ENCODE data around the gene NDUFB10. TPM values are rescaled to one million over a fixed set of nuclear protein-coding genes. Genes with fewer than 3 reads are reported as not detected.

Gene NDUFB10
- total RNA-seq, 4 donors from 2014 or later: 172 to 215 (median 189) TPM

DNA sequence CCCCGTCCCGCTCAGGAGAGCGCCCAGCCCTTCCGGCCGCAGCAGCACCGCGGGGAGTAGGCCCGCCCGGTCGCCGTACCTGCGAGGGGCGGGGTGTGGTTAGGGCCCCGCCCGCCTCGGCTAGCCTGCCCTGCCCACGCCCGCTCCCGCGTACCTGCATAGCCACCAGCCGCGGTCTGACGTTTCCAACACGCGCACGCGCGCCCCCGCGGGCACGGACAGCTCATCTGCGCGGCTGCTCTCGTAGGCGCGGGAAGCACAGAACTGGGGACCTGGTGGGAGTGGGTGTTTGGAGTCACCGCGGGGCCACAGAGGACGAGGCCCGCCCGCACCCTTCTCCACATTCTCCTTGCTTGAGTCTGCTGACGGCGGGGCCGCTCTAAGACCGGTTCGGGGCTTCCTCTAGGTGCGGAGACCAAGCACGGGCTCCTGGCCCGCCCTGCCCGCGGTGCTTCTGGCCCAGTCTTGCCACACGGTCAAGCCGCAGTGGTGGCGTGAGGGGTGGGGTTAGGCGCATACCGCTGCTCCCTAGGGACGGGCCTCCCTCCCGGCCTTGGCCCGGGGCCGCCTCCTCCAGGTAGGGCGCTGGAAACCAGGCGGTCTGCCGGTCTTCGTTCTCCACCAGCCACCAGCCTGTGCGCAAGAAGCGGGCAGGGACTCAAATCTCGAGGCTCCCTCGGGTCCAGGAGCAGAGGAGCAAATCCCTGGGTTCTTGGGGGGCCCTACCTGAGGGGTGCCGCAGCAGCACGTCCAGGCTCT, 20.1 kb downstream of the NDUFB10 start:
- peak overlapping the region; percentile 36 to 50 (median 44) for H3K4me3 ChIP-seq
- intact Hi-C loops (cut with DNase I): no loop called here
- no peak for DNase-seq
- H3K36me3 ChIP-seq: peaks cover 30 to 45% (median 38%) of the 10 kb centered on the region in 3 donors
- H3K9me3 ChIP-seq: no peaks in the 10 kb centered on the region
- H3K4me1 ChIP-seq: peaks cover 27 to 72% (median 29%) of the 10 kb centered on the region in 3 donors
- H3K27ac ChIP-seq: peak overlapping the region; percentile 52 to 83 (median 80)
- peaks cover 0 to 92% (median 13%) of the 10 kb centered on the region in 4 donors for H3K27me3 ChIP-seq
- TF ChIP-seq, protein P1, sequence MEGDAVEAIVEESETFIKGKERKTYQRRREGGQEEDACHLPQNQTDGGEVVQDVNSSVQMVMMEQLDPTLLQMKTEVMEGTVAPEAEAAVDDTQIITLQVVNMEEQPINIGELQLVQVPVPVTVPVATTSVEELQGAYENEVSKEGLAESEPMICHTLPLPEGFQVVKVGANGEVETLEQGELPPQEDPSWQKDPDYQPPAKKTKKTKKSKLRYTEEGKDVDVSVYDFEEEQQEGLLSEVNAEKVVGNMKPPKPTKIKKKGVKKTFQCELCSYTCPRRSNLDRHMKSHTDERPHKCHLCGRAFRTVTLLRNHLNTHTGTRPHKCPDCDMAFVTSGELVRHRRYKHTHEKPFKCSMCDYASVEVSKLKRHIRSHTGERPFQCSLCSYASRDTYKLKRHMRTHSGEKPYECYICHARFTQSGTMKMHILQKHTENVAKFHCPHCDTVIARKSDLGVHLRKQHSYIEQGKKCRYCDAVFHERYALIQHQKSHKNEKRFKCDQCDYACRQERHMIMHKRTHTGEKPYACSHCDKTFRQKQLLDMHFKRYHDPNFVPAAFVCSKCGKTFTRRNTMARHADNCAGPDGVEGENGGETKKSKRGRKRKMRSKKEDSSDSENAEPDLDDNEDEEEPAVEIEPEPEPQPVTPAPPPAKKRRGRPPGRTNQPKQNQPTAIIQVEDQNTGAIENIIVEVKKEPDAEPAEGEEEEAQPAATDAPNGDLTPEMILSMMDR (IDR thresholded peaks at IDR 0.05): no peak
- peak in 2 of 4 donors; percentile 21 to 60 for TF ChIP-seq POLR2A (IDR thresholded peaks at IDR 0.05)
- no CpG with 5 or more reads among the region's 70 CpGs for WGBS, 2 donors

DNA sequence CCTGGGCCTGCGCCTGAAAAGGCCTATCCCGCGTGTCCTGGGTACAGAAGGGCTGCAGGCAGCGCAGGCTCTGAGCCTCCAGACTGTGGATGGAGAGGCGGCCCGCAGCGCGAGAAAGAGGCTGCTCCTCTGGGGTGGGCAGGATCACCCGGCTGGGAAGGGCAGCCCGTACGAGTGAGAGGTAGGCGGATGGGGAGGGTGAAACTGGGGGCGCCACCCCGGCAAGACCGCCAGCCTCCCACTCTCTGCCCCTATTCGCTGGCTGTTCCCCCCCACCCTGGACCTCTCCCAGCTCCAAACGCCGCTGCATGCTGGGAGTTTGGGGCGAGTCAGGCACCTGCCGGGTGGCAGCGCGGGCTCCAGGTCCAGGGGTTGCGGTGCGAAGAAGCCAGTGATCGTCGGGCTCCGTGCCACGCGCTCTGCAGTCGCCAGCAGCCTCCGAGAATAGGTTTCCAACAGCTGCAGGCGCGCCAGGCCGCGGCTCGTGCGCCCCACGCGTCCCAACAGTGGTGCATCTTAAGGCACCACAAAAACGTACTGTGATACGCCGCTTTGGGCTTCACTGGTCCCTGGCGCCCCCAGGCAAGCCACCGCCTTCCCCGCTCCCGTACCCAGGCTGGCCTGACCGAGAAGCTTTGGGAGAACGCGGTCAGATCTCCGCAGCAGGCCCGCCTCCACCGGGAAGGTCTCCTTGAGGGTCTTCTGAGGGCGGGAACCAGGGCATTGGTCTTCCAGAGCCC, 20.9 kb downstream of the NDUFB10 start:
- H3K27ac ChIP-seq: peak overlapping the region; percentile 52 to 83 (median 80)
- H3K27me3 ChIP-seq: peaks cover 0 to 84% (median 13%) of the 10 kb centered on the region in 4 donors
- no peak for DNase-seq
- no peaks in the 10 kb centered on the region for H3K9me3 ChIP-seq
- H3K4me1 ChIP-seq: peaks cover 35 to 79% (median 36%) of the 10 kb centered on the region in 3 donors
- intact Hi-C loops (cut with DNase I): no loop called here
- H3K36me3 ChIP-seq: peaks cover 28 to 37% (median 31%) of the 10 kb centered on the region in 3 donors
- TF ChIP-seq, protein P1 (IDR thresholded peaks at IDR 0.05): no peak
- no peak for TF ChIP-seq POLR2A (IDR thresholded peaks at IDR 0.05)
- H3K4me3 ChIP-seq: peak overlapping the region; percentile 36 to 50 (median 44)
- 0 to 2% methylated on average over 9 to 21 of the region's 53 CpGs for WGBS, 2 donors

DNA sequence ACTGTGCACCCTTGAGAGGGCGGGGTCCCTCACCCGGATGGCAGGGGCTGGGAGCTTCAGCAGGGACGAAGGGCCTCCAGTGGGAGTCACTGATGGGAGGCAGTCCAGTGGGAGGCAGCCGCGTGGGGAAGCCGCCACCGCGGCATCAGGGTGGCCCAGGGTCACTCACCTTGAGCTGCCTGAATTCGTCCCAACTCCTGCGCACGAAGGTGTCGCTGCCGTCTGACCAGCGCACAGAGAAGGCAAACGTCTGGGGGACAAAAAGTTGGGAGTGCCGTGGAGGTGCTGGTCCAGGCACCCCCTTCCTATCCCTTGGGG, 21.4 kb downstream of the NDUFB10 start:
- TF ChIP-seq, protein P1 (IDR thresholded peaks at IDR 0.05): no peak
- TF ChIP-seq POLR2A (IDR thresholded peaks at IDR 0.05): no peak
- Histone ChIP-seq H3K27me3 (peaks cover 0 to 79% (median 13%) of the 10 kb centered on the region in 4 donors), H3K9me3 (no peaks in the 10 kb centered on the region), H3K36me3 (peaks cover 25 to 35% (median 26%) of the 10 kb centered on the region in 3 donors), H3K4me1 (peaks cover 40 to 84% (median 41%) of the 10 kb centered on the region in 3 donors), H3K27ac (peak overlapping the region in 1 of 4 donors; percentile 1), H3K4me3 (peak overlapping the region in 2 of 4 donors; percentile 50)
- intact Hi-C loops (cut with DNase I): no loop called here
- DNase-seq: no peak
- 19% methylated on average over 14 of the region's 16 CpGs; no CpG with 5 or more reads in 1 of the 2 donors for WGBS, 2 donors

DNA sequence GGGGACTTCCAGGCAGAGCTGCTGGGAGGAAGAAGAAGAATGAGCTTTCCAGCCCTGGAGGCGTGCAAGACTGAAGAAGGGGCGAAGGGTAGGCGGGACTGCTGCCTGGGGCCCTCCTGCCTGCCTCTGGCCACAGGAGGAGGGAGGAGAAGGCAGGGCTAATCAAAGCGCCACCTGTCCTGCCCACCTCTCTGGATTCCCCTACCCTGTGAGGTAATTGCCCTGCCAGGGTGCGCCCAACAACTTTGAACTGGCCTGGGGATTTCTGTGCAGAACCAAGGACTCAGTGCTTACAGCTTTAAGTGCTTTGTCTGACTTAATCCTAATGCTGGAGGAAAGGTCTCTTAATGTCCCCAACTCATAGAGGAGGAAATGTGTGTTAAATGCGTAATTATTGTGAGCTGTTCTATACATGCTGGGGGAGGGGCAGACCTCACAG, 22.1 kb downstream of the NDUFB10 start, which contains the start of gene NOXO1:
Gene NOXO1 (minus strand): TSS at position 72 of the 439 bp plus-strand sequence. CDS start 290 bp downstream, outside the sequence.
- peak within 1 kb of the TSS in 2 of 4 donors; percentile 30 to 82 for H3K27ac ChIP-seq
- TF ChIP-seq, protein P1 (IDR thresholded peaks at IDR 0.05): no peak
- TF ChIP-seq POLR2A (IDR thresholded peaks at IDR 0.05): no peak
- 24 to 33% methylated on average over 2 to 5 of the region's 6 CpGs for WGBS, 2 donors
- H3K4me3 ChIP-seq: peak within 1 kb of the TSS in 3 of 4 donors; percentile 36 to 50 (median 50)
- H3K9me3 ChIP-seq: no peaks in the 10 kb centered on the region
- H3K36me3 ChIP-seq: peaks cover 21 to 35% (median 24%) of the 10 kb centered on the region in 3 donors
- H3K4me1 ChIP-seq: peaks cover 41 to 91% (median 43%) of the 10 kb centered on the region in 3 donors
- no peak for DNase-seq
- H3K27me3 ChIP-seq: peaks cover 0 to 72% (median 13%) of the 10 kb centered on the region in 4 donors
- intact Hi-C loops (cut with DNase I): no loop called here

Data from esophagus squamous epithelium (tissue), 5 donors.